OCI-LY1 (cell line): ENCODE results near the gene HIVEP2.
A peak's percentile ranks its signal among the peaks of the same experiment; 100 is the strongest.

ENCODE experiments used
- H2AFZ ChIP-seq: fragments of 200-600 bp; sonication (generic), shearing (Covaris generic); 2 replicates; pipeline ENCODE4 v1.6.0; 2014; ENCODE audit warnings: antibody characterized with exemption, mild to moderate bottlenecking, low read length
- H3F3A ChIP-seq: fragments of 200-600 bp; sonication (generic), shearing (Covaris generic); 2 replicates; pipeline ENCODE4 v1.6.0; 2014; ENCODE audit warnings: mild to moderate bottlenecking, antibody characterized with exemption, low read length, moderate library complexity; ENCODE audit not compliant: insufficient read depth
- H3K27ac ChIP-seq: fragments of 200-600 bp; sonication (generic); 2 replicates; pipeline ENCODE4 v1.5.1; 2014; ENCODE audit warnings: low read length, mixed run types, mild to moderate bottlenecking, low read depth; ENCODE audit not compliant: poor library complexity, severe bottlenecking
- H3K27me3 ChIP-seq: fragments of 200-600 bp; sonication (generic); 2 replicates; pipeline ENCODE4 v1.6.0; 2014; ENCODE audit warnings: antibody characterized with exemption, mild to moderate bottlenecking, low read length, moderate library complexity; ENCODE audit not compliant: insufficient read depth
- H3K36me3 ChIP-seq: fragments of 200-600 bp; sonication (generic); 2 replicates; pipeline ENCODE4 v1.6.1; 2014; ENCODE audit warnings: mild to moderate bottlenecking, antibody characterized with exemption, low read length, moderate library complexity, mixed read lengths; ENCODE audit not compliant: insufficient read depth
- H3K4me1 ChIP-seq: fragments of 200-600 bp; sonication (generic); 2 replicates; pipeline ENCODE4 v1.5.1; 2014; ENCODE audit warnings: mild to moderate bottlenecking, low read length, moderate library complexity; ENCODE audit not compliant: insufficient read depth, severe bottlenecking
- H3K4me2 ChIP-seq: fragments of 200-600 bp; sonication (generic), shearing (Covaris generic); 2 replicates; pipeline ENCODE4 v1.6.1; 2014; ENCODE audit warnings: low read length
- H3K4me3 ChIP-seq: fragments of 200-600 bp; sonication (generic); 2 replicates; pipeline ENCODE4 v1.5.1; 2014; ENCODE audit warnings: low read length, low read depth, mild to moderate bottlenecking, mixed read lengths; ENCODE audit not compliant: poor library complexity, severe bottlenecking
- H3K79me2 ChIP-seq: fragments of 200-600 bp; shearing (Covaris generic); 2 replicates; pipeline ENCODE4 v1.6.1; 2016; ENCODE audit warnings: mixed run types, low read length, mixed read lengths; ENCODE audit not compliant: insufficient read depth
- H3K9ac ChIP-seq: fragments of 200-600 bp; sonication (generic), shearing (Covaris generic); 2 replicates; pipeline ENCODE4 v1.6.1; 2014; ENCODE audit warnings: mild to moderate bottlenecking, low read length, mixed read lengths
- H3K9me2 ChIP-seq: fragments of 200-600 bp; sonication (generic), shearing (Covaris generic); 2 replicates; pipeline ENCODE4 v1.6.1; 2014; ENCODE audit warnings: low read depth, mild to moderate bottlenecking, low read length, mixed read lengths
- H3K9me3 ChIP-seq: fragments of 200-600 bp; shearing (Covaris generic); 2 replicates; pipeline ENCODE4 v1.6.1; 2014; ENCODE audit warnings: low read length, mixed read lengths
- H4K20me1 ChIP-seq: fragments of 200-600 bp; sonication (generic), shearing (Covaris generic); 2 replicates; pipeline ENCODE4 v1.6.0; 2016; ENCODE audit warnings: mild to moderate bottlenecking, low read length; ENCODE audit not compliant: insufficient read depth
- EZH2 ChIP-seq: fragments of 200-600 bp; sonication (generic), shearing (Covaris generic); IDR thresholded peaks from 2 replicates; pipeline ENCODE4 v1.8.0; 2017; ENCODE audit warnings: borderline replicate concordance, mixed run types, mild to moderate bottlenecking, antibody characterized with exemption, low read length, moderate library complexity, mixed read lengths
- TF ChIP-seq, protein P1 (sequence below): fragments of 200-600 bp; sonication (generic), shearing (Covaris generic); IDR thresholded peaks from 2 replicates; pipeline ENCODE4 v1.5.1; 2017; ENCODE audit warnings: mild to moderate bottlenecking, antibody characterized with exemption, low read length, moderate library complexity, mixed read lengths

HIVEP2 gene

DNA sequence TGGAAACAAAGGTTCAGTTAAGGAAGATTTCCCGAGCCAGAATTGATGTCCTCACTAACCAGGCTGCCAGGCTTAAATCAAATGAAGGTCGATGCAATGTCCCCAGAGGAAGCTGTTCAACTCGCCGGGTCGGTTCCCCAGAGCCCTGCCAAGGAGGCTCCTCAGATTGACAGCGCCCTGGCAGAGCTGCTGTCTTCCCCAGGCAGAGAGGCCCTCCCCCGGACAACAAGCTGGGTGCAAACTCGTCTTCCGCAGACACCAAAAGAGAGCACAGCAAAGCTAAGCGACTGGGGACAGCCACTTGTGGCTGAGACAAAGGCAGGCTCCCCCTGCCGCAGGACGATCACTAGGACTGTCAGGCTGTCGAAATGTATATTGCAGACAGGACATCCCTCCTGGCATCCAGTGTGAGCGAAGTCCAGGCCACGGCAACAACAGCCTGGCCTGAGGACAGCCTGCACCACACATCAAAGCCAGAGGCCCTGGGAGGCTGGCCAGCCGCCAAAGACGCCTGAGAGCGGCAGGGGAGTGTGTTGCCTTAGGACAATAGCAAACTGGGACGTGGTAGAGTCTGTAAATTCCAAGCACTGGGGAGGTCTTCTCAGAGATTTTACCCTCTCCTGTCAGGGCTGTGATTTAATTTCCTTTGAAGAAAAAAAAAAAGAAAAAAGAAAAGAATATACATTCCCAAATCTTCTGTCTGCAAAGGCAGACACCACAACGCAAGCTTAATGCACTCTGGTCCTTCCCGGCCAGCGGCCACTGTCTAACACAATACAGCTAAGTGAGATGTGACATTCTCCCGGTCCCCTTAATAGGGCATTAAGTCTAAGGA lies 99.1 kb downstream of the HIVEP2 start:
- no peaks in the 10 kb centered on the region for H3F3A ChIP-seq
- no peaks in the 10 kb centered on the region; the same call in 1 of the 2 replicates for H3K9me3 ChIP-seq
- no peaks in the 10 kb centered on the region for H3K27me3 ChIP-seq
- peak overlapping the region; percentile 59 for H3K9ac ChIP-seq
- H2AFZ ChIP-seq: no peak overlapping the region
- no peaks in the 10 kb centered on the region for H3K9me2 ChIP-seq
- H4K20me1 ChIP-seq: no peaks in the 10 kb centered on the region
- TF ChIP-seq EZH2: no peak
- TF ChIP-seq, protein P1, sequence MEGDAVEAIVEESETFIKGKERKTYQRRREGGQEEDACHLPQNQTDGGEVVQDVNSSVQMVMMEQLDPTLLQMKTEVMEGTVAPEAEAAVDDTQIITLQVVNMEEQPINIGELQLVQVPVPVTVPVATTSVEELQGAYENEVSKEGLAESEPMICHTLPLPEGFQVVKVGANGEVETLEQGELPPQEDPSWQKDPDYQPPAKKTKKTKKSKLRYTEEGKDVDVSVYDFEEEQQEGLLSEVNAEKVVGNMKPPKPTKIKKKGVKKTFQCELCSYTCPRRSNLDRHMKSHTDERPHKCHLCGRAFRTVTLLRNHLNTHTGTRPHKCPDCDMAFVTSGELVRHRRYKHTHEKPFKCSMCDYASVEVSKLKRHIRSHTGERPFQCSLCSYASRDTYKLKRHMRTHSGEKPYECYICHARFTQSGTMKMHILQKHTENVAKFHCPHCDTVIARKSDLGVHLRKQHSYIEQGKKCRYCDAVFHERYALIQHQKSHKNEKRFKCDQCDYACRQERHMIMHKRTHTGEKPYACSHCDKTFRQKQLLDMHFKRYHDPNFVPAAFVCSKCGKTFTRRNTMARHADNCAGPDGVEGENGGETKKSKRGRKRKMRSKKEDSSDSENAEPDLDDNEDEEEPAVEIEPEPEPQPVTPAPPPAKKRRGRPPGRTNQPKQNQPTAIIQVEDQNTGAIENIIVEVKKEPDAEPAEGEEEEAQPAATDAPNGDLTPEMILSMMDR: peak; percentile 23; the same call in 1 of the 2 replicates
- peaks cover 10% of the 10 kb centered on the region; the same call in 1 of the 2 replicates for H3K79me2 ChIP-seq
- peak overlapping the region; percentile 56 for H3K4me3 ChIP-seq
- peaks cover 89% of the 10 kb centered on the region for H3K4me1 ChIP-seq
- peak overlapping the region; percentile 90 for H3K4me2 ChIP-seq
- H3K36me3 ChIP-seq: peaks cover 4% of the 10 kb centered on the region
- peak overlapping the region; percentile 85 for H3K27ac ChIP-seq

DNA sequence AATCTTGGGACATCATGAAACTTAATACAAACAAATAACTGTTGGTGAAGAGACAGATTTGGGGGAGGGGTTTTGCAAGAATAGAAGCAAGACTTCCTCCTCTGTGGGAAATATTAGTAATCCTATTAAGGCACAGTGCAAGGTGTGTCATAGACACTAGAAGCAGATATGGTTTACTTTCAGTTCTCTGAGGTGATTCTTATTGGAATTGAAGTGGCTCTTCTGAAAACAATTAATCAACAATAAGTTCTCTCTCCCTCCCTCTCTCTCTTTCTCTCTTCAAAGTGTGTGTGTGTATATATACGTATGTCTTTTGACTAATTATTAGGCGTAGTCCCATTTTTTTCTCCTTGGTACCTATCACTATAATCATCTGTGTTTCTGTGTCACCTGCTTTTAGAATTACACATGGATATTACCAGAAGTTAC lies 99.8 kb downstream of the HIVEP2 start:
- Histone ChIP-seq H2AFZ (no peak overlapping the region), H4K20me1 (no peaks in the 10 kb centered on the region), H3K9ac (peak overlapping the region; percentile 59), H3K4me3 (peak overlapping the region; percentile 56), H3K9me2 (no peaks in the 10 kb centered on the region), H3F3A (no peaks in the 10 kb centered on the region), H3K27ac (peak overlapping the region; percentile 85), H3K27me3 (no peaks in the 10 kb centered on the region), H3K79me2 (peaks cover 10% of the 10 kb centered on the region; the same call in 1 of the 2 replicates), H3K4me1 (peaks cover 86% of the 10 kb centered on the region), H3K9me3 (no peaks in the 10 kb centered on the region; the same call in 1 of the 2 replicates), H3K36me3 (peaks cover 4% of the 10 kb centered on the region), H3K4me2 (peak overlapping the region; percentile 90)
- TF ChIP-seq, protein P1: no peak

DNA sequence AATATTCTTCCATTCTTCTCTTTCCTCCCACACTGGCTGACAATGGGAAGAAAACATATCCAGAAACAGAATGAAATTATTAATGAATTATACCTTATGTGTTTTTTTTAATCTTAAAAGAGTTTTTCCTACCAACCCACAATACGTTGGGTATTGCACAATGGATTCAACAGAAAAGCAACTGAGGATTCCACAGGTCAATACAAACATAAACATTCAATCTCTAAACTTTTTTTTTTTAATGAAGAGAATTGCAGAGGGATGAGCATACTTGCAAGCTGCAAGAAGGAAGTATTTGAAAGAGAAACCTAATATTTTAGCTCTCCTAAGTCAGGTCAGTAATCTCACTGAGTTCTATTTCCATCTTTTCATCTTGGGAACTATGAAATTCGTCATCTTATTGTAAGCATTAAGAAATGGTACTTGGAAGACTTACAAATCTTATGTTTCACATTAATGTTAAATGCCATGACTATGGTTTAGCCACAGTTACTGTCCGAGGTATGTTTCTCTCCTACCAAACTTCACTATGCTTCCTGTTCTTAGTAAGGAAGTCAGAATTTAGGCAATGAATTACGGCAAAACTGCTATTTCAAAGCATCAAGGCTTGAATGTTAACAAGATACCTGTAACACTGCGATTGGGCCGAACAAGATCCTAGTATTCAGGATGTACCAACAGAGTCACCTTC lies 100.8 kb downstream of the HIVEP2 start:
- no peaks in the 10 kb centered on the region; the same call in 1 of the 2 replicates for H3K9me3 ChIP-seq
- peak overlapping the region; percentile 85 for H3K27ac ChIP-seq
- no peak for TF ChIP-seq EZH2
- TF ChIP-seq, protein P1: no peak
- H3F3A ChIP-seq: no peaks in the 10 kb centered on the region
- peaks cover 87% of the 10 kb centered on the region for H3K4me1 ChIP-seq
- H3K36me3 ChIP-seq: peaks cover 4% of the 10 kb centered on the region
- no peaks in the 10 kb centered on the region for H3K9me2 ChIP-seq
- peak overlapping the region; percentile 56 for H3K4me3 ChIP-seq
- H3K4me2 ChIP-seq: peak overlapping the region; percentile 90
- H2AFZ ChIP-seq: no peak overlapping the region
- peak overlapping the region; percentile 59 for H3K9ac ChIP-seq
- H3K79me2 ChIP-seq: peaks cover 10% of the 10 kb centered on the region; the same call in 1 of the 2 replicates
- no peaks in the 10 kb centered on the region for H4K20me1 ChIP-seq
- H3K27me3 ChIP-seq: no peaks in the 10 kb centered on the region
